ENCODE results near the gene ZFP90. TPM values are rescaled to one million over a fixed set of nuclear protein-coding genes. Genes with fewer than 3 reads are reported as not detected.

ZFP90 gene
- total RNA-seq, 1 donor from 2014 or later = 34.8 TPM

GRCh38 chr16:68526782-68527145, 12.3 kb upstream of the ZFP90 start:
- no peaks in the 10 kb centered on the region for H3K9me3 Mint-ChIP-seq (ENCODE audit: unreplicated experiment)
- H3K4me3 Mint-ChIP-seq (ENCODE audit: unreplicated experiment) = no peak overlapping the region
- no peaks in the 10 kb centered on the region for H3K27me3 Mint-ChIP-seq (ENCODE audit: unreplicated experiment)
- H3K4me1 Mint-ChIP-seq (ENCODE audit: unreplicated experiment) = peaks cover 17% of the 10 kb centered on the region
- H3K27ac Mint-ChIP-seq (ENCODE audit: unreplicated experiment) = no peak overlapping the region
- TF ChIP-seq CTCF (IDR thresholded peaks at IDR 0.05) = no peak
- H3K36me3 Mint-ChIP-seq (ENCODE audit: unreplicated experiment) = no peaks in the 10 kb centered on the region
- DNase-seq (ENCODE audit: extremely low spot score, unreplicated experiment) = no peak

- no peak for TF ChIP-seq CTCF (IDR thresholded peaks at IDR 0.05)
- no peak overlapping the region for H3K4me3 Mint-ChIP-seq (ENCODE audit: unreplicated experiment)
- H3K36me3 Mint-ChIP-seq (ENCODE audit: unreplicated experiment) = peaks cover 2% of the 10 kb centered on the region
- H3K4me1 Mint-ChIP-seq (ENCODE audit: unreplicated experiment) = peaks cover 17% of the 10 kb centered on the region
- H3K27me3 Mint-ChIP-seq (ENCODE audit: unreplicated experiment) = no peaks in the 10 kb centered on the region
- no peak for DNase-seq (ENCODE audit: extremely low spot score, unreplicated experiment)
- peaks cover 4% of the 10 kb centered on the region for H3K9me3 Mint-ChIP-seq (ENCODE audit: unreplicated experiment)
- H3K27ac Mint-ChIP-seq (ENCODE audit: unreplicated experiment) = no peak overlapping the region
Observed at GRCh38 chr16:68528233-68528632, 10.9 kb upstream of the ZFP90 start.

- Mint-ChIP-seq H3K4me3 (ENCODE audit: unreplicated experiment) (peak overlapping the region; percentile 68), H3K4me1 (ENCODE audit: unreplicated experiment) (peaks cover 17% of the 10 kb centered on the region), H3K27me3 (ENCODE audit: unreplicated experiment) (no peaks in the 10 kb centered on the region), H3K9me3 (ENCODE audit: unreplicated experiment) (peaks cover 10% of the 10 kb centered on the region), H3K27ac (ENCODE audit: unreplicated experiment) (no peak overlapping the region), H3K36me3 (ENCODE audit: unreplicated experiment) (peaks cover 8% of the 10 kb centered on the region)
- TF ChIP-seq CTCF (IDR thresholded peaks at IDR 0.05) = peak; percentile 97
- DNase-seq (ENCODE audit: extremely low spot score, unreplicated experiment) = peak; percentile 93
Observed at GRCh38 chr16:68528686-68529379, 10.3 kb upstream of the ZFP90 start.

GRCh38 chr16:68529608-68529930, 9.5 kb upstream of the ZFP90 start:
- Mint-ChIP-seq H3K27ac (ENCODE audit: unreplicated experiment) (peak overlapping the region; percentile 77), H3K4me3 (ENCODE audit: unreplicated experiment) (peak overlapping the region; percentile 83), H3K27me3 (ENCODE audit: unreplicated experiment) (no peaks in the 10 kb centered on the region), H3K4me1 (ENCODE audit: unreplicated experiment) (peaks cover 17% of the 10 kb centered on the region), H3K36me3 (ENCODE audit: unreplicated experiment) (peaks cover 10% of the 10 kb centered on the region), H3K9me3 (ENCODE audit: unreplicated experiment) (peaks cover 13% of the 10 kb centered on the region)
- no peak for TF ChIP-seq CTCF (IDR thresholded peaks at IDR 0.05)
- DNase-seq (ENCODE audit: extremely low spot score, unreplicated experiment) = no peak

GRCh38 chr16:68529931-68530701, 9.0 kb upstream of the ZFP90 start:
- Mint-ChIP-seq H3K4me1 (ENCODE audit: unreplicated experiment) (peaks cover 17% of the 10 kb centered on the region), H3K27me3 (ENCODE audit: unreplicated experiment) (no peaks in the 10 kb centered on the region), H3K36me3 (ENCODE audit: unreplicated experiment) (peaks cover 13% of the 10 kb centered on the region), H3K4me3 (ENCODE audit: unreplicated experiment) (peak overlapping the region; percentile 83), H3K27ac (ENCODE audit: unreplicated experiment) (peak overlapping the region; percentile 77), H3K9me3 (ENCODE audit: unreplicated experiment) (peaks cover 13% of the 10 kb centered on the region)
- no peak for TF ChIP-seq CTCF (IDR thresholded peaks at IDR 0.05)
- DNase-seq (ENCODE audit: extremely low spot score, unreplicated experiment) = peak; percentile 94
